Natural killer cell (primary cell): ENCODE data around the gene ZNF576. TPM values are rescaled to one million over a fixed set of nuclear protein-coding genes. Genes with fewer than 3 reads are reported as not detected.

Experiments
- ATAC-seq, 3 donors: fragments of 150-1000 bp in 2 of 3; fragments of 200-7000 bp in 1 of 3; cut with Tn5 transposase; 1 replicate in 1 of 3; 2 replicates in 2 of 3; pipeline ENCODE4 v1.10.0; 2021; ENCODE audit warnings: mild to moderate bottlenecking in 2 of 3, moderate library complexity in 2 of 3
- DNase-seq, 2 donors: peaks; one replicate each; pipeline versions ENCODE4 v3.0.0 to v3.0.0-alpha.2; 2013 to 2021; ENCODE audit warnings: mixed read lengths in 1 of 2
- H3K27ac ChIP-seq: one replicate; pipeline ENCODE4 v1.5.1; 2013; ENCODE audit warnings: mild to moderate bottlenecking, low read length
- H3K27me3 ChIP-seq: one replicate; pipeline ENCODE4 v1.6.1; 2013; ENCODE audit warnings: low read length; ENCODE audit not compliant: control insufficient read depth, insufficient read depth
- H3K36me3 ChIP-seq: one replicate; pipeline ENCODE4 v1.6.1; 2013; ENCODE audit warnings: low read length; ENCODE audit not compliant: control insufficient read depth, insufficient read depth
- H3K4me1 ChIP-seq: one replicate; pipeline ENCODE4 v1.6.1; 2013; ENCODE audit warnings: low read length; ENCODE audit not compliant: control insufficient read depth, insufficient read depth
- H3K4me3 ChIP-seq: one replicate; pipeline ENCODE4 v1.5.1; 2013; ENCODE audit warnings: low read length
- H3K9me3 ChIP-seq: one replicate; pipeline ENCODE4 v1.6.1; 2013; ENCODE audit warnings: low read length; ENCODE audit not compliant: control insufficient read depth, insufficient read depth
- H3K27ac Mint-ChIP-seq, 2 donors: one replicate each; pipeline ENCODE4 v1.8.0; 2022; ENCODE audit warnings: mild to moderate bottlenecking in 2 of 2, mixed read lengths in 2 of 2, moderate library complexity in 1 of 2
- H3K27me3 Mint-ChIP-seq, 2 donors: one replicate each; pipeline ENCODE4 v1.8.0; 2022; ENCODE audit warnings: low read depth in 2 of 2, mixed read lengths in 2 of 2
- H3K36me3 Mint-ChIP-seq: one replicate; pipeline ENCODE4 v1.8.0; 2022; ENCODE audit warnings: mixed read lengths
- H3K4me1 Mint-ChIP-seq, 2 donors: one replicate each; pipeline ENCODE4 v1.8.0; 2022; ENCODE audit warnings: mixed read lengths in 2 of 2
- H3K4me3 Mint-ChIP-seq: one replicate; pipeline ENCODE4 v1.8.0; 2022; ENCODE audit warnings: mild to moderate bottlenecking, moderate library complexity, mixed read lengths
- H3K9me3 Mint-ChIP-seq, 2 donors: one replicate each; pipeline ENCODE4 v1.8.0; 2022; ENCODE audit warnings: mixed read lengths in 2 of 2
- CTCF ChIP-seq: fragments of 200-600 bp; IDR thresholded peaks from one replicate; pipeline ENCODE4 v1.8.0; 2022; ENCODE audit warnings: antibody characterized with exemption
- WGBS: methylation state at CpG from one replicate; pipeline ENCODE4 v1.1.7; 2013; ENCODE audit warnings: missing lambda C conversion rate; ENCODE audit not compliant: insufficient coverage; 5-methylcytosine and 5-hydroxymethylcytosine counted together
- intact Hi-C: fragments of 100-400 bp; cut with micrococcal nuclease; formaldehyde crosslinking; loops from one replicate; pipeline ENCODE4 v1.14.2; 2022
- total RNA-seq, 4 donors: library from RNA; stranded (reverse); fragments of 120-200 nt in 1 of 4; gene quantifications; one replicate each; pipeline versions ENCODE4 v1.2.3 to v1.2.4, GENCODE V29; 2013 to 2022

The ZNF576 gene
- total RNA-seq, 3 donors from 2014 or later (not counting 1 experiment from before 2014, with no cell fraction given): 4.0 to 10.4 (median 5.8) TPM

DNA sequence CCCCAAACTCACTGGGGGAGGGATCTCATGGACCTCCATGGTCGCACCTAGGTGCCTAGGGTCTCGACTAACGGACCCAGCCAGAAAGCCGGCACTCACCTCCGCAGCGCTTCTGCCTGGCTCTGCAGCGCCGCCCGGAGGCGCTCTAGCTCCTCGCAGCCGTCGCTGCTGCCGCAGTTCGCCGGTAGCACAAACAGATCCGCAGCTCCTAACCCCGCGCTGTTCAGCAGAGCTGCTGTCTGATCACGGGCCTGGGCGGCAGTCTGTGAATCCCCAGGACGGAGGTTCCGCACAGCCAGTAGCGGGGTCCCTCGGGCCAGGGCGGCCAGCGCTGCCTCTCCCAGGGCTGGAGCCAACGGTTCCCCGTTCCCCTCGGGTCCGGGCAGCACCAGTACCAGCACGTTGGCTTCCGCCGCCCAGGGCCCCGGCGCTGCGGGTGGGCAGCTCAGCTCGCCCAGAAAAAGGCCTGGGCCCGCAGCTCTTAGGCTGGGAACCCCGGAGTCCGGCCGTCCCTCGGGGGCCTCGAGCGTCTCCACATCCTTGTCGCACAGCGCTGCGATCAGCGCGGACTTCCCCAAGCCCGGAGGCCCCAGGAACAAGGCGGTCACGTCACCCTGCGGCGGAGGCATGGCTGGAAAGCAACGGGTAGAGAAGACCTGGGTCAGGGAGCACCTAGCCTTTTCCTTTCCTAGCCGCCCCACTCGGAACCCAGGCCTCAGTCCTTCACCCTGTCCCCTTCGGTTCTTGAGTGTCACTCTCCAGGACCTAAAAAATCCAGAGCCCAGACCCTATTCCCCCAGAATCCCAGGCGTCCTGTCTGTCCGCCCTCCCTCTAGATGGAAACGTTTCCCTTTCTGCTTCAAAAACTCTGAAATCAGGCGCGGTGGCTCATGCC, 1.4 kb upstream of the ZNF576 start:
- Mint-ChIP-seq H3K27me3 (no peaks in the 10 kb centered on the region), H3K4me1 (peaks cover 44 to 54% of the 10 kb centered on the region in 2 donors), H3K9me3 (no peaks in the 10 kb centered on the region), H3K36me3 (no peaks in the 10 kb centered on the region), H3K27ac (peak overlapping the region; percentile 98 to 100), H3K4me3 (peak overlapping the region; percentile 97)
- H3K4me1 ChIP-seq: peaks cover 35% of the 10 kb centered on the region
- H3K36me3 ChIP-seq: peaks cover 22% of the 10 kb centered on the region
- DNase-seq (peak; percentile 71 to 91), ATAC-seq (peak; percentile 60 to 75 (median 64))
- no peaks in the 10 kb centered on the region for H3K9me3 ChIP-seq
- intact Hi-C loops: loop anchor here (1.0 to 5.0 kb wide), 3 partner anchors 40 to 148 kb away; no protein-coding TSS in a partner anchor
- WGBS: 1% methylated on average over 64 of the region's 64 CpGs
- no peaks in the 10 kb centered on the region for H3K27me3 ChIP-seq
- peak overlapping the region; percentile 89 for H3K27ac ChIP-seq
- peak overlapping the region; percentile 64 for H3K4me3 ChIP-seq
- peak; percentile 96 for TF ChIP-seq CTCF

DNA sequence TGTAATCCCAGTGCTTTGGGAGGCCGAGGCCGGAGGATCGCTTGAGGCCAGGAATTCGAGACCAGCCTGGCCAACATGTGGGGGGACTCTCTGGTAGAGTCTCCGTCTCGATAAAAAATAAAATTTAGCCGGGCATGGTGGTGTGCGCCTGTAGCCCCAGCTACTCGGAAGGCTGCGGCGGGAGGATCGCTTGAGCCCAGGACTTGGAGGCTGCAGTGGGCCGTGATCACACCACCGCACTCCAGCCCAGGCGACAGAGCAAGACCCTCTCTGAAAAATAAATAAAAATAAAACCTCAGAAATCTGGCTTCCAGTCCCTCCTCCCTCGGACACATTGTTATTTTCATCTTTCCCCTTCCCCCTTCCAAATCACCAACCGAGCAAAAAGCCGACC, 793 bp upstream of the ZNF576 start:
- peak in 2 of 3 donors; percentile 2 to 10 for ATAC-seq

GRCh38 chr19:43596842-43597461, 557 bp downstream of the ZNF576 start:
- no peaks in the 10 kb centered on the region for H3K27me3 Mint-ChIP-seq
- H3K36me3 Mint-ChIP-seq: no peaks in the 10 kb centered on the region
- peak overlapping the region; percentile 98 to 100 for H3K27ac Mint-ChIP-seq
- Histone ChIP-seq H3K27me3 (no peaks in the 10 kb centered on the region), H3K9me3 (no peaks in the 10 kb centered on the region), H3K36me3 (peaks cover 27% of the 10 kb centered on the region), H3K4me1 (peaks cover 35% of the 10 kb centered on the region), H3K27ac (peak overlapping the region; percentile 89), H3K4me3 (peak overlapping the region; percentile 64)
- no peak for TF ChIP-seq CTCF
- H3K4me1 Mint-ChIP-seq: peaks cover 44 to 46% of the 10 kb centered on the region in 2 donors
- H3K4me3 Mint-ChIP-seq: peak overlapping the region; percentile 97
- WGBS: 28% methylated on average over 7 of the region's 7 CpGs
- ATAC-seq (no peak), DNase-seq (peak in 1 of 2 donors; percentile 28)
- H3K9me3 Mint-ChIP-seq: no peaks in the 10 kb centered on the region
- intact Hi-C loops: loop anchor here (1.0 to 5.0 kb wide), 5 partner anchors 22 to 150 kb away; partner anchors contain the start of genes PINLYP, XRCC1 and ZNF428

More for the DNA sequence above, 793 bp upstream of the ZNF576 start:
- WGBS: 3% methylated on average over 18 of the region's 18 CpGs
- TF ChIP-seq CTCF: no peak
- Mint-ChIP-seq H3K27ac (peak overlapping the region; percentile 98 to 100), H3K27me3 (no peaks in the 10 kb centered on the region), H3K36me3 (no peaks in the 10 kb centered on the region), H3K9me3 (no peaks in the 10 kb centered on the region), H3K4me1 (peaks cover 44 to 53% of the 10 kb centered on the region in 2 donors), H3K4me3 (peak overlapping the region; percentile 97)
- peaks cover 35% of the 10 kb centered on the region for H3K4me1 ChIP-seq
- H3K27ac ChIP-seq: peak overlapping the region; percentile 89
- no peak for DNase-seq
- intact Hi-C loops: loop anchor here (5.0 kb wide), 1 partner anchor 148 kb away; no protein-coding TSS in a partner anchor
- peak overlapping the region; percentile 64 for H3K4me3 ChIP-seq
- H3K9me3 ChIP-seq: no peaks in the 10 kb centered on the region
- peaks cover 25% of the 10 kb centered on the region for H3K36me3 ChIP-seq
- no peaks in the 10 kb centered on the region for H3K27me3 ChIP-seq
